GM18870 (cell line): Measurements from ENCODE around the gene GSG1L.

Experiments used
- ATAC-seq: cut with Tn5 transposase; IDR thresholded peaks from one replicate; pipeline ENCODE4 v1.9.1; 2021; ENCODE audit warnings: moderate library complexity; ENCODE audit not compliant: unreplicated experiment

The GSG1L gene

GRCh38 chr16:28029387-28030002 is 34.0 kb downstream of the GSG1L start:
- no peak for ATAC-seq

- no peak for ATAC-seq
Measured at GRCh38 chr16:28027055-28027454, 36.5 kb downstream of the GSG1L start.

GRCh38 chr16:28025631-28026030 is 37.9 kb downstream of the GSG1L start:
- ATAC-seq: no peak

- no peak for ATAC-seq
Measured at GRCh38 chr16:28019218-28019617, 44.3 kb downstream of the GSG1L start.

- ATAC-seq: no peak
Measured at GRCh38 chr16:28014851-28015250, 48.7 kb downstream of the GSG1L start.

- no peak for ATAC-seq
Measured at GRCh38 chr16:28013878-28014277, 49.6 kb downstream of the GSG1L start.

GRCh38 chr16:28013392-28013791 is 50.1 kb downstream of the GSG1L start:
- ATAC-seq: no peak

- no peak for ATAC-seq
Measured at GRCh38 chr16:28011971-28012445, 51.5 kb downstream of the GSG1L start.

GRCh38 chr16:28011223-28011622 is 52.3 kb downstream of the GSG1L start:
- no peak for ATAC-seq

- ATAC-seq: no peak
Measured at GRCh38 chr16:28010671-28011070, 52.8 kb downstream of the GSG1L start.

GRCh38 chr16:28009586-28010373 is 53.7 kb downstream of the GSG1L start:
- ATAC-seq: no peak

GRCh38 chr16:28003923-28004322 is 59.6 kb downstream of the GSG1L start:
- no peak for ATAC-seq

GRCh38 chr16:28003021-28003865 is 60.3 kb downstream of the GSG1L start:
- no peak for ATAC-seq

- no peak for ATAC-seq
Measured at GRCh38 chr16:28001642-28002041, 61.9 kb downstream of the GSG1L start.

GRCh38 chr16:28001184-28001583 is 62.3 kb downstream of the GSG1L start:
- ATAC-seq: no peak

GRCh38 chr16:28000314-28001169 is 63.0 kb downstream of the GSG1L start:
- ATAC-seq: no peak

GRCh38 chr16:27999687-28000086 is 63.8 kb downstream of the GSG1L start:
- no peak for ATAC-seq

GRCh38 chr16:27995378-27995777 is 68.1 kb downstream of the GSG1L start:
- no peak for ATAC-seq

- no peak for ATAC-seq
Measured at GRCh38 chr16:27994686-27995085, 68.8 kb downstream of the GSG1L start.

- no peak for ATAC-seq
Measured at GRCh38 chr16:27993587-27993986, 69.9 kb downstream of the GSG1L start.

GRCh38 chr16:27991876-27992275 is 71.6 kb downstream of the GSG1L start:
- ATAC-seq: no peak
